ENCODE results near the gene TTLL13. TPM values are rescaled to one million over a fixed set of nuclear protein-coding genes. Genes with fewer than 3 reads are reported as not detected.

TTLL13 gene
- total and polyA plus RNA-seq, 9 of the 15 experiments (the other 6 are each of a cell fraction or from before 2014, with no cell fraction given) = 0.05 to 0.24 (median 0.11) TPM; not detected in 1

GRCh38 chr15:90257776-90258175 lies 8.4 kb downstream of the TTLL13 start:
- Histone ChIP-seq H3K9me1 (ENCODE audit: control insufficient read depth, insufficient read depth, low read length) (no peaks in the 10 kb centered on the region), H3K27ac (ENCODE audit: extremely low read depth, low read depth, low read length) (no peak overlapping the region), H3K9ac (ENCODE audit: insufficient read depth in 1 of 2, low read depth in 2 of 2, low read length in 2 of 2) (peak overlapping the region in 1 of 2 experiments; percentile 50; a peak in 1 of 4 replicates), H3K4me2 (ENCODE audit: insufficient read depth, low read length) (no peak overlapping the region), H3K4me3 (no peak overlapping the region), H3K27me3 (ENCODE audit: control insufficient read depth in 2 of 2, insufficient read depth in 2 of 2, low read length in 2 of 2) (0 out of 5 replicates have a peak, but pooled peaks cover 0 to 4% of the 10 kb centered on the region in 2 experiments), H3K79me2 (ENCODE audit: control insufficient read depth, insufficient read depth, low read length) (no peaks in the 10 kb centered on the region), H4K20me1 (replicated peaks; ENCODE audit: control insufficient read depth, insufficient read depth, low read length) (no peaks in the 10 kb centered on the region), H3K9me3 (replicated peaks; ENCODE audit: control insufficient read depth, insufficient read depth, low read depth, low read length) (no peaks in the 10 kb centered on the region), H3K4me1 (replicated peaks in 1 of 2; ENCODE audit: control insufficient read depth in 2 of 2, insufficient read depth in 2 of 2, low read length in 2 of 2) (no peaks in the 10 kb centered on the region; a peak in 1 of 5 replicates), H3K36me3 (ENCODE audit: control insufficient read depth, insufficient read depth, low read length) (no peaks in the 10 kb centered on the region), H2AFZ (ENCODE audit: low read depth, low read length) (no peak overlapping the region)
- ChIA-PET POLR2A (interaction anchor here (0.6 to 0.9 kb wide), 5 partner anchors 9 to 174 kb away, joined by 3 read pairs; no protein-coding TSS in a partner anchor), CTCF (ENCODE audit: low intra/inter-chr PET ratio) (no interaction called here)
- WGBS (ENCODE audit: insufficient coverage, low coverage, missing lambda C conversion rate) = 41% methylated on average over 6 of the region's 7 CpGs
- TF ChIP-seq HMBOX1 (IDR thresholded peaks at IDR 0.05) = no peak
- TF ChIP-seq GTF2A2 (tag; IDR thresholded peaks at IDR 0.05) = no peak
- no peak for TF ChIP-seq BRD9 (IDR thresholded peaks at IDR 0.05; ENCODE audit: low read depth, partially characterized antibody)
- no peak for TF ChIP-seq SP2 (IDR thresholded peaks at IDR 0.05; ENCODE audit: extremely low read depth, low read depth, low read length, poor library complexity, severe bottlenecking)
- TF ChIP-seq PHB (CRISPR knock-in tag; IDR thresholded peaks at IDR 0.05) = no peak
- no peak for TF ChIP-seq ZNF121 (CRISPR knock-in tag; conservative IDR thresholded peaks at IDR 0.05)
- TF ChIP-seq LEF1 (IDR thresholded peaks at IDR 0.05) = no peak
- TF ChIP-seq ZNF134 (CRISPR knock-in tag; conservative IDR thresholded peaks at IDR 0.05) = no peak
- TF ChIP-seq TRIM28 (IDR thresholded peaks at IDR 0.05) = no peak
- TF ChIP-seq SOX6 (IDR thresholded peaks at IDR 0.05) = no peak
- TF ChIP-seq ZNF830 (CRISPR knock-in tag; IDR thresholded peaks at IDR 0.05) = no peak
- TF ChIP-seq POLR2AphosphoS2 (IDR thresholded peaks at IDR 0.05; ENCODE audit: low read length) = no peak
- TF ChIP-seq SMAD4 (CRISPR knock-in tag; conservative IDR thresholded peaks at IDR 0.05) = no peak
- no peak for TF ChIP-seq PTBP1 (IDR thresholded peaks at IDR 0.05; ENCODE audit: low read depth, low read length)
- TF ChIP-seq ZNF79 (CRISPR knock-in tag; IDR thresholded peaks at IDR 0.05; ENCODE audit: low read depth) = no peak
- TF ChIP-seq FOSL1 (tag; conservative IDR thresholded peaks at IDR 0.05) = no peak
- TF ChIP-seq, protein P1, sequence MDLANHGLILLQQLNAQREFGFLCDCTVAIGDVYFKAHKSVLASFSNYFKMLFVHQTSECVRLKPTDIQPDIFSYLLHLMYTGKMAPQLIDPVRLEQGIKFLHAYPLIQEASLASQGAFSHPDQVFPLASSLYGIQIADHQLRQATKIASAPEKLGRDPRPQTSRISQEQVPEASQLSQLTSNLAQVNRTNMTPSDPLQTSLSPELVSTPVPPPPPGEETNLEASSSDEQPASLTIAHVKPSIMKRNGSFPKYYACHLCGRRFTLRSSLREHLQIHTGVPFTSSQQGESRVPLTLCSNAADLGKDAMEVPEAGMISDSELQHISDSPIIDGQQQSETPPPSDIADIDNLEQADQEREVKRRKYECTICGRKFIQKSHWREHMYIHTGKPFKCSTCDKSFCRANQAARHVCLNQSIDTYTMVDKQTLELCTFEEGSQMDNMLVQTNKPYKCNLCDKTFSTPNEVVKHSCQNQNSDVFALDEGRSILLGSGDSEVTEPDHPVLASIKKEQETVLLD (IDR thresholded peaks at IDR 0.05) = no peak
- BruUV-seq (replicated peaks) = no TSS peak
- DNase-seq (ENCODE audit: extremely low read depth in 1 of 4, low spot score in 3 of 4) = no peak
- no peak; the same call in 2 of the 3 replicates for ATAC-seq
- in situ Hi-C loops (cut with MboI) = no loop called here
- intact Hi-C loops (cut with micrococcal nuclease) = no loop called here
- FAIRE-seq = no peak

Measured in K562 (cell line).